Glutamatergic neuron (in vitro differentiated cells): Measurements from ENCODE around the gene DPH5. TPM values are rescaled to one million over a fixed set of nuclear protein-coding genes. Genes with fewer than 3 reads are reported as not detected.

Experiments
- DNase-seq: peaks from one replicate; pipeline ENCODE4 v3.0.0; 2022
- H3K27ac Mint-ChIP-seq: one replicate; pipeline ENCODE4 v1.8.0; 2020; ENCODE audit warnings: mild to moderate bottlenecking, mixed read lengths, inconsistent platforms; ENCODE audit not compliant: unreplicated experiment
- H3K27me3 Mint-ChIP-seq: one replicate; pipeline ENCODE4 v1.8.0; 2020; ENCODE audit warnings: mild to moderate bottlenecking, moderate library complexity, mixed read lengths, inconsistent platforms; ENCODE audit not compliant: unreplicated experiment
- H3K36me3 Mint-ChIP-seq: one replicate; pipeline ENCODE4 v1.8.0; 2020; ENCODE audit warnings: mild to moderate bottlenecking, mixed read lengths, inconsistent platforms; ENCODE audit not compliant: unreplicated experiment
- H3K4me1 Mint-ChIP-seq: one replicate; pipeline ENCODE4 v1.8.0; 2020; ENCODE audit warnings: mild to moderate bottlenecking, low read depth, mixed read lengths, inconsistent platforms; ENCODE audit not compliant: unreplicated experiment
- H3K4me3 Mint-ChIP-seq: one replicate; pipeline ENCODE4 v1.8.0; 2020; ENCODE audit warnings: mild to moderate bottlenecking, mixed read lengths, inconsistent platforms; ENCODE audit not compliant: unreplicated experiment
- H3K9me3 Mint-ChIP-seq: one replicate; pipeline ENCODE4 v1.8.0; 2020; ENCODE audit warnings: mild to moderate bottlenecking, moderate library complexity, mixed read lengths, inconsistent platforms; ENCODE audit not compliant: unreplicated experiment
- CTCF ChIP-seq: fragments of 200-600 bp; sonication (generic); IDR thresholded peaks from one replicate; pipeline ENCODE4 v1.5.0; 2021; ENCODE audit not compliant: partially characterized antibody, unreplicated experiment
- total RNA-seq: library from RNA; stranded (reverse); fragmentation: NEBNext Ultra II Directional; extraction: Animal tissue kit (Norgen Biotek cat#: 25700); gene quantifications from one replicate; pipeline ENCODE4 v1.2.1, GENCODE V29; 2021; ENCODE audit not compliant: unreplicated experiment

Gene DPH5
- total RNA-seq, 1 donor from 2014 or later = 40.5 TPM

GRCh38 chr1:101013776-101014175 lies 11.8 kb downstream of the DPH5 start:
- Mint-ChIP-seq H3K36me3 (no peaks in the 10 kb centered on the region), H3K27ac (no peak overlapping the region), H3K4me3 (no peak overlapping the region), H3K9me3 (no peaks in the 10 kb centered on the region), H3K27me3 (no peaks in the 10 kb centered on the region), H3K4me1 (no peaks in the 10 kb centered on the region)
- DNase-seq = no peak
- no peak for TF ChIP-seq CTCF

GRCh38 chr1:101008229-101008834 lies 17.3 kb downstream of the DPH5 start:
- DNase-seq = no peak
- H3K4me1 Mint-ChIP-seq = no peaks in the 10 kb centered on the region
- TF ChIP-seq CTCF = no peak
- H3K4me3 Mint-ChIP-seq = no peak overlapping the region
- H3K27ac Mint-ChIP-seq = no peak overlapping the region
- H3K27me3 Mint-ChIP-seq = no peaks in the 10 kb centered on the region
- no peaks in the 10 kb centered on the region for H3K9me3 Mint-ChIP-seq
- no peaks in the 10 kb centered on the region for H3K36me3 Mint-ChIP-seq

- Mint-ChIP-seq H3K36me3 (no peaks in the 10 kb centered on the region), H3K4me3 (no peak overlapping the region), H3K4me1 (no peaks in the 10 kb centered on the region), H3K9me3 (no peaks in the 10 kb centered on the region), H3K27ac (no peak overlapping the region), H3K27me3 (no peaks in the 10 kb centered on the region)
- DNase-seq = no peak
- no peak for TF ChIP-seq CTCF
These were observed 19.0 kb downstream of the DPH5 start for GRCh38 chr1:101006553-101006952.

GRCh38 chr1:101005871-101006270 lies 19.7 kb downstream of the DPH5 start:
- Mint-ChIP-seq H3K36me3 (no peaks in the 10 kb centered on the region), H3K4me1 (no peaks in the 10 kb centered on the region)

GRCh38 chr1:101005183-101005582 lies 20.4 kb downstream of the DPH5 start:
- TF ChIP-seq CTCF = no peak
- no peak for DNase-seq
- H3K9me3 Mint-ChIP-seq = no peaks in the 10 kb centered on the region
- no peaks in the 10 kb centered on the region for H3K4me1 Mint-ChIP-seq
- H3K27me3 Mint-ChIP-seq = no peaks in the 10 kb centered on the region
- H3K4me3 Mint-ChIP-seq = no peak overlapping the region
- no peak overlapping the region for H3K27ac Mint-ChIP-seq
- no peaks in the 10 kb centered on the region for H3K36me3 Mint-ChIP-seq

More at GRCh38 chr1:101005871-101006270, 19.7 kb downstream of the DPH5 start:
- Mint-ChIP-seq H3K9me3 (no peaks in the 10 kb centered on the region), H3K27ac (no peak overlapping the region), H3K4me3 (no peak overlapping the region), H3K27me3 (no peaks in the 10 kb centered on the region)
- no peak for TF ChIP-seq CTCF
- DNase-seq = no peak
